Retina (tissue), 1 donor: Measurements from ENCODE around the gene CA5A.
"Not testable (repeated sequence)": the region's sequence is repeated elsewhere in the genome, so short reads cannot be mapped to it uniquely, and the experiment has no call there.

Experiments
- DNase-seq: peaks from one replicate; pipeline ENCODE4 v3.0.0-alpha.2; 2016

Gene CA5A

DNA sequence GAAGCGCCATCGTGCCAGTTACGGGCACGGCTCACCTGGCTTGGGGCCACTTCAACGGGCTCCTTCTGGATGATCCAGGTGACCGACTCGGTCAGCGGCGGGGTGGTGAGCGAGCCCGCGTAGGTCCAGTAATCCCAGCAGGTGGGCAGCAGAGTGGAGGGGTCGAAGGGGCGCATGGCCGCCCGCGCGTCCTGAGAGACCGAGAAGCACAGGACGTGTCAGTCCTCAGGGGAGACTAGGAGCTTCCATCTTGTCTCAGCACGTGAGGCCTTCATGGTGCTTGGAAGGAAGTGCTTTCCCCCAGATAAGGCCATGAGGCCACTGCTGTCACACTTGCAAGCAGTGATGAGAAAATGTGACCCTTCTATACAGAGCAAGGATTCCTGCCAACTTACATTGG lies 44.6 kb downstream of the CA5A start:
- no peak for DNase-seq

- not testable (repeated sequence) for DNase-seq
These were observed 46.6 kb downstream of the CA5A start for GRCh38 chr16:87889762-87890161.

- DNase-seq, result not testable (repeated sequence)
These were observed 48.0 kb downstream of the CA5A start for GRCh38 chr16:87888346-87888745.

DNA sequence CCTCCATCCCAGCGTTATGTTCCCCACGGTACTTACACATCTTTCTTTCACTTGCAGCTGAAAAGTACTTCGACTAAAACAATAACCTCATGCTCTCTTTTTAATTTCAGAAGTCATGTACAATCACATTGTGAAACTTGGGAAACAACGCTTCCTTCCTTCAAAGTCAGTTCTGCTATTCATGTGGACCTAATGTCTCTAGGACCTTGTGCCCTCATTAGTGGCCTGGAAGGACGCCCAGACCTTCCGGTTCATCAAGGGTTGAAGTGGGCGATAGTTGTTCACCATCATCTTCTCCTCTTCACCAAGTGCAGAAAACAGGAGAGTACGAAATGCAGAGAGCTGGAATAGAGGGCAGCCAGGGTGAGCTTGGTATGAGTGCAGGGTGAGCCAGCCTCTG lies 48.4 kb downstream of the CA5A start:
- not testable (repeated sequence) for DNase-seq

DNA sequence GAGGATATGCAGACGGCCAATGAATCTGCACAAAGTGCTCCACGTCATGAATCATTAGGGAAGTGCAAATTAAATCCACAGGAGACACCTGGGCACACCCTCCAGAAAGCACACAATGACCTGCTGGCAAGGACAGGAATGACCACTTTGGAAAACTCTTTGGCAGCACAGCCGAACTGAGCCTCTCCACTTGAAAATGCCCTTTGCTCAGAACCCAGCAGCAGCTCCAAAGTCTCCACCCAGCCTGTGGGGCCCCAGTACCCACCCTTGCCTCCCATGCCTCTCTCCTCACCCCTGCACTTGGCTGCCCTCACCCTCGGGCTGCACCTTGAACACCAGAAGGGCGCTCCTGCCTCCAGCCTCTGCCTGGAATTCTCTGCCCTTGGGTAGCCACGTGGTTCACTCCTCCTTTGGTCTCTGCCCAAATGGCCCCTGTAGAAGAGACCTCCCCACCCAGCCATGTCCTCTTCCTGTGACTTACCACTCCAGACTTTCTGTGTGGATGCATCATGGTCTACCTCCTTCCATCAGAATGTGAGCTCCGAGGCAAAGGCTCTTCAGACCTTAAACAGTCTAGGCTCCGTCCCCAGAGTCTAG lies 50.9 kb downstream of the CA5A start:
- DNase-seq, result not testable (repeated sequence)

DNA sequence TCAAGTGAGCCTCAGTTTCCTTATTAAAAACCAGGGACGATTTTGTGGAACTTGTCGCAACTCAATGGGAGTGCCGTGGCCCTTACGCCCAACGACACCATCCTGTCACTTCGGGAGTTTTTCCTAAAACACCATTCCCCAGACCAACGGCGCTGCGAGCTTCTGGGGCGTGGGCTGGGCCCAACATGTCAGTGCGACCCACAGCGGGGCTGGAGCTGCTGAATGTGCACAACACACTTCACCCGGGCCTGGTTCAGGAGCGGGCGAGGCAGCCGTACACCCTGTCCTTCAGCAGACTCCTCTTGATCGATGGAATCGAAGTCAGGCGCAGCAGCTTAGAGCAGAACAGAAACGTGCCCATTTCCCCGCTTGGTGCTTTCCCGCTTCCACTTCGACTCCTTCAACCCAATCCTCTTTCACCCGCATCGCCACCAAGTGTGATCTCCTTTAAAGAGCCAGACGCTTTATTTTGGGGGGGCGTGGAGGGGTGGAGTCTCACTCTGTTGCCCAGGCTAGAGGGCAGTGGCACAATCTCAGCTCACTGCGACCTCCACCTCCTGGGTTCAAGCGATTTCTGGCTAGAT lies 53.8 kb downstream of the CA5A start:
- no peak for DNase-seq

GRCh38 chr16:87881324-87882200 lies 54.8 kb downstream of the CA5A start:
- peak; percentile 49 for DNase-seq

DNA sequence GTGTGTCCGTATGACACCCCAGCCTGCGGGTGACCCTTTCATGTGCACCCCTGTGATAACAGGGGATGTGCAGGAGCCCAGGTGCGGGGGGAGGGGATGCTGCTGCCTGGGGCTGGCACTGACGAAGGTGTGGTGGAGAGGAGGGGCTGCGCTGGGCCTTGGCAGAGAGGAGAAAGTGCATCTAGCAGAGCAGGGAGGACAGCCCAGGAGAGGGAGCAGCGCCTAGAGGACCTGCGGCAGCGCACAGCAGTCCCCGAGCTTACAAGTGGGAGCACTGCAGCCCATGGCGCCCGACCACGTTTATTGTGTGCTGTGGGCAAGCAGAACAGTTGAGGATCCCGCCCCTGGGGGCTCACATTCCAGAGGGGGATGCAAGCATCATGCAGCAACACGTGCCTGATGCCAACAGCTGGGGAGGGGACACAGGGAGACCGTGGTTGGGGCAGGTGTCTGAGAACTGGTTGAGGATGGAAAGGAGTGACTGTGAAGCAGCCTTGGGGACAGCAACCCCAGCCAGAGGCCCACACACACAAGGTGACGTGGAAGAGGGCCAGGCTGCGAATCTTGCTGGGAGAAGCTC lies 56.1 kb downstream of the CA5A start:
- DNase-seq, result no peak

DNA sequence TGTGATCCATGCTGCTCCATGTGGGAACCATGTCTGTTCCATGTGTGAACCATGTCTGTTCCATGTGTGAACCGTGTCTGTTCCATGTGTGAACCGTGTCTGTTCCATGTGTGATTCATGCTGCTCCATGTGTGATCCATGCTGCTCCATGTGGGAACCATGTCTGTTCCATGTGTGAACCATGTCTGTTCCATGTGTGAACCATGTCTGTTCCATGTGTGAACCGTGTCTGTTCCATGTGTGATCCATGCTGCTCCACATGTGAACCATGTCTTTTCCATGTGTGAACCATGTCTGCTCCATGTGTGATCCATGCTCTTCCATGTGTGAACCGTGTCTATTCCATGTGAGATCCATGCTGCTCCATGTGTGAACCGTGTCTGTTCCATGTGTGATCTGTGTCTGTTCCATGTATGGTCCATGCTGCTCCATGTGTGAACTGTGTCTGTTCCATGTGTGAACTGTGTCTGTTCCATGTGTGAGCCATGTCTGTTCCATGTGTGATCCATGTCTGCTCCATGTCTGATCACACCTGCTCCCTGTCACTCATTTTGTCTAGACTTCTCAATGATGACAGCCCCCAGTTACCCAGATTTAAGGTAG lies 56.8 kb downstream of the CA5A start:
- DNase-seq, result not testable (repeated sequence)

DNA sequence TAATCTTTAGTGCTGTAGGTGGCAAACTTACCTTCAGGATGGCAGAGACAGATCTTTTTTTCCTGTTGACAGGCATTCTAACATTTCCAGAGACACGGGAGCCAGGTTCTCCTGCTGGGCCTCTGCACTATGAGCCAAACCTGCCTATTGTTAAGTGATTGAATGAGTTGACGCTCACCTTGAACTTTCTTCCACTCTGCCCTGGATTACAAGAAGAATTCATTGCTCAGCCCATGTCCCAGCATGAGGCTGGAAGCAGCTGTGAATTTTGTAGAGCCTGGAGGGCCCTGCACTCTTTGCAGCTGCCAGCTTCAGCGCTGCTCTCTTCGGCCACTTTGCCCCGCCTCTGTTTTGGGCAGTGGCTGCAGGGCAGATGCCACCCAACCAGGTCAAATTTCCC lies 57.6 kb downstream of the CA5A start:
- DNase-seq, result no peak

- DNase-seq, result no peak
These were observed 58.3 kb downstream of the CA5A start for GRCh38 chr16:87877942-87878507.

GRCh38 chr16:87874639-87875427 lies 61.5 kb downstream of the CA5A start:
- DNase-seq, result no peak

DNA sequence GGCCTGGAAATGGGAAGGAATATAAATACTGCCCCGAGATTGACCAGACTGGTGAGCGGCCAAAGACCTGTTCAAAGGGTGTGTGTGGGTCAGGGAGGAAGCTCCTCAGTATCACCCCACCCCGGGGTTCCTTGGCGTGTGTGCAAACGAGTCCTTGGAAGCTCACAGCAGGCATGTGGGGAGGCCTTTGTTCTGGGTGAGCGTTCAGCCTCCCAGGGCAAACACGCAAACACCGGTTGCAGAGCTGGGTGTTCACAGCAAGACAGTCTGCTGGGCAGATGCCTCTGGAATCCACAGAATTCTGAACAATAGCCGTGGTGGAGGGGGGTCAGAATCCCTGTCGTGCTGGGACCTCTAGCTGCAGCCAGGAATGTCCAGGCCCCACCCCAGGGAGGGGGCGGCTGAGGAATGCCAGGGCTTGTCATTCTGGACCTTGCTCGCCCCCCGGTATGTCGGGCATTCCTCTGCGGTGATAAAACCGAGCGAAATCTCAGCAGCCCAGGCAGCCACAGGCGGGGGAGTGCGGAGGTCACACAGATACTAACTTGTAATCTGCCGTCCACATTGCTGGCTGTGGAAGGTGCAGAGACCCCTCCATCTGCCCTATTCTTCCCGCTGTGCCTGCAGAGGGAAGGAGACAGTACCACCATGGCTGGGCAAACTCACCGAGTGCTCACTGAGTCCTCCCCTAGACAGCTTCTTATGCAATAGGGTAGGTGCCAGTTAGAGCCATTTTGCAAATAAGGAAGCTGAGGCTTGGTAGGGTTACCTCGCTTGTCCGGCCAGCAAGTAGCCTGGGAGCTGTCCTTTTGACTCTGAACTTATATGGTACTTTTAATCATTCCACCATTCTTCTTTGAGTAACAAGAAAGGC lies 65.7 kb downstream of the CA5A start:
- peak; percentile 69 for DNase-seq

GRCh38 chr16:87869879-87870417 lies 66.4 kb downstream of the CA5A start:
- not testable (repeated sequence) for DNase-seq

DNA sequence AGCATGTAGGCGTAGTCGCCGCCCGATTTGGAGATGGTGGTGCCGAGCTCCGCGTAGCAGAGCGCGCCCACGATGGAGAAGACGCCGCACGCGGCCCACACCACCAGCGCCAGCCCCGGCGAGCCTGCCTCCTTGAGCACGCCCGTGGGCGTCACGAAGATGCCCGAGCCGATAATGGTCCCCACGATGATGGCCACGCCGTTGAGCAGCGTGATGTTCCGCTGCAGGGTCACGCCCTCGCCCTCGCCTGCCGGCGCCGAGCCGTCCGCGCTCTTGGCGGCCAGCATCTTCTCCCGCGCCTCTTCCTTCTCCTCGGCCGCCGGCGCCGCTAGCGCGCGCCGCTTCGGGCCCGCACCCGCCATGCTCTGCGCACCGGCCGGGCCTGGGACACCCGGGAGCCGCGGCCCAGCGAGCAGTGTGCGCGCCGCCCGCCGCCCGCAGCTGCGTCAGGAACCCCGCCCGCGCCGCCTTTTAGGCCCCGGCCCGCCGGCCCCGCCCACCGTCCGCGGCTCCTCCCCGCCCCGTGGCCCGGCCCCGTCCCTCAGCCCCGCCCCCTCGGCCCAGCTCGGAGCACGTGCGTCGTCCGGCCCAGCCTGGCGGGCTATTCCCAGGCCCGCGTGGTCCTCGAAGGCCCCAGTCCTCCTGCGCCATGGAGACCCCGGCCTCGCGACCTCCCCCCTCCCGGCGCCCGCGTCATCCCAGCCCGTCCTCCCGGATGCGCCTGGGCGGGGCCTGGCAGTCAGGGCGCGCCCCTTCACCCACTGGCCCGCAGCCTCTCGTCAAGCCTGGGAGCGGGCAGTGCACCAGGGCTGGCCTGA lies 67.1 kb downstream of the CA5A start, which contains the start of gene SLC7A5:
TSS of gene SLC7A5 (minus strand) at position 447 of the 818 bp plus-strand sequence. CDS start at position 362, 85 bp downstream.
- DNase-seq, result peak; percentile 78

DNA sequence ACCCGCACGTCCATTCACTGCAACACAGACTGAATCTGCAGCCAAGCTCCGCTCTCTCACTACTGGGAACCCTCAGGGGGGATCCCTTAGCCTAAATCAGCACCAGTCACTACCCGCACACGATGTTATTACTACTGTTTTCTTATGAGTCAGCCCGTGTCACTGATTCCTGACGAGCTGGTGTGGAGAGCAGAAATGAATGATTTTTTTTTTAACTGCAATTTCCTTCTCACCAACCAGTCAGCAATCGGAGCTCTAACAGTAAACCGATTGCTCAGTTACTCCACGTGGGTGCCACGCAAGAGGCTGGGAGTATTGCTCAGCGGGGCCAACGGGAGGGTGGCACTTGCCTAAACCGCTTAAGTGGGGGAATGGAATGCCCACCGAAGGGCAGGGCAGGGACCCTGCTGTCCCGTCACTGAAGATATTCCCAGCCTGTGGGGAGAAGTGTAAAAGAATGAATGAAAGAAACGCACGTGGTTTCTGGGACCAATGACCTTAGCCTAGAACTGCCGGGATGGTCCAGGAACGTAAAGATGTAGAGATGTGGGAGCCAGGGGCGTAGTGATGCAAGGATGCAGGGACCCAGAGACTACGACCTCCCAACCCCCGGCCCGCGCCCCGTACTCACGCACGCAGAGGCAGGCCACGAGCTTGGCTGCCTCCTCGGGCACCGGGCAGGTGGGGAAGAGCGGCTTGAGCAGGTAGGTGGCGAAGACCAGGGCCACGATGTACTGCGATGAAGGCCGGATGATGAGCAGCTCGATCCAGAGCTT lies 67.9 kb downstream of the CA5A start:
- DNase-seq, result peak; percentile 61

DNA sequence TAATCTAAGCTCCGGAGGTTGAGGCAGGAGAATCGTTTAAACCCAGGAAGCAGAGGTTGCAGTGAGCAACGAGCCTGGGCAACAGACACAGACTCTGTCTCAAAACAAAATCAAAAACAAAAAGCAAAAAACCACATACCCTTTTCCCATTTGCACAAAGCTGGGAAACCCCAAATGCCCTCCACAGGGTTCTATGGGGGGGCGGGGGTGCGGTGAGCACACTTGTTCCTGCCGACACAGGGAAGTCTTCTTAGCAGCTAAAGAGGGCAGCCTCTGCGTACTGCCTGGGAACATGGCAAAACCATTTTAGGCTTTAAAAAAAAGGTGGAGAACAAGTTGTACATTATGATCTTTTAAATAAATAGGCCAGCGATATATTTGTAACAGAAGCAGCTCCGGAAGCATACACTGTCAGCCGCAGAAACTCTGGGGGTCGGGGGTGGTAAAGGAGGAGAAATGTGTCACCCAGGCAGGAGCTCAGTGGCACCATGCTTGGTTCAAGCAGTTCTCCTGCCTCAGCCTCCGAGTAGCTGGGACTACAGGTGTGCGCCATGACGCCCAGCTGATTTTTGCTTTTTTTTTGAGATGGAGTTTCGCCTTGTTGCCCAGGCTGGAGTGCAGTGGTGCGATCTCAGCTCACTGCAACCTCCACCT lies 70.3 kb downstream of the CA5A start:
- DNase-seq, result not testable (repeated sequence)

DNA sequence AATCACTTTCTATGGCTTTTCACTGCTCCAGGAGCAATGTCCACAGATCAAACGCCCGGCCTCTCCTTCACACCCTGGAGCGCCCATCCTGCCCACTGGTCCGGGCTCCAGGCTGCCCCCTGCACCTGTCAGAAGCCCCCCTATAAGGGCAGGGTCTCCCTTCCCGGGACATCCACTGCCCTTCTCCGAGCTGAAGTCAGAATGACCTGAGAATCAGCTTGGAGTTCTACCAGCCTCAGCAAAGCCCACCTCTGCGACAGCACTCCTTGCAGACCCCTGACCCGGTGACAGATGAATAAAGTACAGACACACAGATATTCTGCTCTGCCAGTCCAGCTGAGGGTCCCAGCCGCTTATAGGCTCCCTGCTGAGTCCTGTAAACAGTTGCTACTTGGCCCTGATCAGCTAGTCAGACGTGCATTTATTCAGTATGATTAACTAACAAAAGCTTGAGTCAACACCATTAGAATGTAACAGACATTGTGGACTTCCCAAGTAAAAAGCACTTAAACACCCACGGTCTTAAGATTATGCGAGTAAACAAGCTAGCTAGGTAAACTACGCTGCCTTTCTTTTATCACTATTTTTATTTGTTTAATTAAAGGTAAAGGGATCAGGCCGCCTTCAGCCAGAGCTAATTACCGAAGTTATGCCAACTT lies 71.9 kb downstream of the CA5A start:
- peak; percentile 3 for DNase-seq
